ENCODE measurements around the gene CAPN10. TPM values are rescaled to one million over a fixed set of nuclear protein-coding genes. Genes with fewer than 3 reads are reported as not detected.

Gene CAPN10, protein sequence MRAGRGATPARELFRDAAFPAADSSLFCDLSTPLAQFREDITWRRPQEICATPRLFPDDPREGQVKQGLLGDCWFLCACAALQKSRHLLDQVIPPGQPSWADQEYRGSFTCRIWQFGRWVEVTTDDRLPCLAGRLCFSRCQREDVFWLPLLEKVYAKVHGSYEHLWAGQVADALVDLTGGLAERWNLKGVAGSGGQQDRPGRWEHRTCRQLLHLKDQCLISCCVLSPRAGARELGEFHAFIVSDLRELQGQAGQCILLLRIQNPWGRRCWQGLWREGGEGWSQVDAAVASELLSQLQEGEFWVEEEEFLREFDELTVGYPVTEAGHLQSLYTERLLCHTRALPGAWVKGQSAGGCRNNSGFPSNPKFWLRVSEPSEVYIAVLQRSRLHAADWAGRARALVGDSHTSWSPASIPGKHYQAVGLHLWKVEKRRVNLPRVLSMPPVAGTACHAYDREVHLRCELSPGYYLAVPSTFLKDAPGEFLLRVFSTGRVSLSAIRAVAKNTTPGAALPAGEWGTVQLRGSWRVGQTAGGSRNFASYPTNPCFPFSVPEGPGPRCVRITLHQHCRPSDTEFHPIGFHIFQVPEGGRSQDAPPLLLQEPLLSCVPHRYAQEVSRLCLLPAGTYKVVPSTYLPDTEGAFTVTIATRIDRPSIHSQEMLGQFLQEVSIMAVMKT
- total RNA-seq = 13.7 and 20.3 TPM in 2 replicates

GRCh38 chr2:240586198-240586918 lies at the start of gene CAPN10:
Gene CAPN10 (plus strand): TSS chr2:240586734. CDS start chr2:240586912, 178 bp downstream.

GRCh38 chr2:240557808-240558207 lies 28.7 kb upstream of the CAPN10 start, which contains the start of gene ANKMY1:
Gene ANKMY1 (minus strand): TSS chr2:240557988. CDS start chr2:240557335, 653 bp downstream.

GRCh38 chr2:240560084-240560479 lies 26.5 kb upstream of the CAPN10 start, which contains the start of gene DUSP28:
Gene DUSP28 (plus strand): TSS chr2:240560357. CDS start chr2:240560685, 328 bp downstream.

DNA sequence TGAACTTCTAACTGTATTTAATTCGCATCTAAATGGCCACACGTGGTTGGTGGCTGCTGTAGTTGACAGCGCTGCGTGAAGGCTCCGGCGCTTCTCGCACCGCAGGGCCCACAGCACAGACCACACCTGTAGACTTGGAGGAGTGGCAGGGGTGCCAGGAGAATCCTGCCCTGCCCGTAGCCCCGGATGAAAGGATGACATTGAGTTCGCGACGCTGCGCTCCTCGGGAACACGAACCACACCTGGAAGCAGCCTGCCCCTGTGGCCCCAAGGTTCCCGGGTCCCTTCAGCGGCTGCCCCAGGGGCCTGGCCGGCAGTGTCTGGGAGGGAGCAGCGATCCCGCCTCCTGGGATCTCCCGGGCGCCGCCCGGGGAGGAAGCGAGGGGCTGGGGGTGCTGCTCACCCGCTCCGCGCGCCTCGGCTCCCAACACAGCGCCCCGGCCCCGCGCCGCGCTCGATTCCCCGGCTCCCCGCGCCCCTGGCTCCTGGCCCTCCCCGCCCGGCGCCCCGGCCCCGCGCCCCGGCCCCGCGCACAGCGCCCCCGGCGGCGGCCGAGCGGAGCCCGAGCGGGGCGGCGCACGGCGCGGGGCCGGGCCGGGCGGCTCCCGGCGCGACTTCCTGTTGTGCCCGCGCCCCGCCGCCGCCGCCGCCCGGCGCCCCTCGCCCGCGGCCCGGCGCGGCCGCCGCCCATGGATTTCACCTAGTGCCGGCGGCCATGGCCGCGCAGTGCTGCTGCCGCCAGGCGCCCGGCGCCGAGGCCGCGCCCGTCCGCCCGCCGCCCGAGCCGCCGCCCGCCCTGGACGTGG lies 18.5 kb upstream of the CAPN10 start, which contains the start of gene RNPEPL1:
TSS of gene RNPEPL1 (plus strand) at position 613 of the 806 bp plus-strand sequence. CDS start at position 716, 103 bp downstream.

GRCh38 chr2:240624950-240625621 lies 38.6 kb downstream of the CAPN10 start, which contains the start of gene GPR35:
Gene GPR35 (plus strand): TSS chr2:240625480. CDS start chr2:240629953, 4,473 bp downstream.

Other genes with a start within 250 kb of the CAPN10 start
- 74.5 and 314 TPM in 2 replicates for gene GPC1, start 151.1 kb upstream of the CAPN10 start, total RNA-seq
- 9.9 and 11.8 TPM in 2 replicates for gene ANKMY1, start 28.7 kb upstream of the CAPN10 start, total RNA-seq
- 2.4 and 2.6 TPM in 2 replicates for gene DUSP28, start 26.4 kb upstream of the CAPN10 start, total RNA-seq
- gene RNPEPL1, start 18.2 kb upstream of the CAPN10 start, total RNA-seq = 13.0 and 49.7 TPM in 2 replicates
- 0.34 and 0.85 TPM in 2 replicates for gene GPR35, start 38.7 kb downstream of the CAPN10 start, total RNA-seq
- not detected in 2 replicates for gene AQP12B, start 96.2 kb downstream of the CAPN10 start, total RNA-seq
- not detected in 2 replicates for gene AQP12A, start 105.1 kb downstream of the CAPN10 start, total RNA-seq
- 0.07 TPM in 1 of 2 replicates, not detected in the other for gene KIF1A, start 233.5 kb downstream of the CAPN10 start, total RNA-seq

All from nasal cavity respiratory epithelium epithelial cell of viscerocranial mucosa (primary cell).